Femur (tissue), 1 donor: ENCODE results near the gene MARK1.

Experiments
- DNase-seq: peaks from one replicate; pipeline ENCODE4 v3.0.0-alpha.2; 2017

MARK1 gene

GRCh38 chr1:220692436-220693228 lies 164.7 kb downstream of the MARK1 start:
- DNase-seq: no peak

DNA sequence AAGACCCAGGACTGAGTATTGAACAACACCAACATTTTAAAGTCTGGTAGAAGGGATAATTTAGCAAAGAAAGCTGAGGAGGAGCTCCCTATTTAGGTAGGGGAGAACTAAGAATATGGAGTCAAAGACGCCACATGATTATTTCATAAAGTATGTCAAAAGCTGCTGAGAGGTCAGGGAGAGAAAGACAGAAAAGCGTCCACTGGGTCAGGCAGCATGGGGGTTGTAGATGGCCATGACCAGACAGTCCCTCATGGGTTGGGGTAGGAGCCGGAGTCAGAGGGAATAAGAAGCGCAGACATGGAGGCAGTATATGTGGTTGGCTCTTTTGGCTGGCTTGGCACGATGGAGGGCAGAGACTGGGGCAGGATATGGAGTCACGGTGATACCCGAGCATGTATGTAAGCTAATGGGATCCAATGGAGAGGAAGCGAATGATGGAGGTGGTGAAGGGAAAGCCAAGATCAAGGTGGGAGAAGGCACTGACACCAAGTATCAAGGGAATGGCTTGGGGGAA lies 167.0 kb downstream of the MARK1 start:
- DNase-seq: no peak

- DNase-seq: no peak
Measured at GRCh38 chr1:220695426-220695825, 167.5 kb downstream of the MARK1 start.

- no peak for DNase-seq
Measured at GRCh38 chr1:220696226-220696862, 168.4 kb downstream of the MARK1 start.

DNA sequence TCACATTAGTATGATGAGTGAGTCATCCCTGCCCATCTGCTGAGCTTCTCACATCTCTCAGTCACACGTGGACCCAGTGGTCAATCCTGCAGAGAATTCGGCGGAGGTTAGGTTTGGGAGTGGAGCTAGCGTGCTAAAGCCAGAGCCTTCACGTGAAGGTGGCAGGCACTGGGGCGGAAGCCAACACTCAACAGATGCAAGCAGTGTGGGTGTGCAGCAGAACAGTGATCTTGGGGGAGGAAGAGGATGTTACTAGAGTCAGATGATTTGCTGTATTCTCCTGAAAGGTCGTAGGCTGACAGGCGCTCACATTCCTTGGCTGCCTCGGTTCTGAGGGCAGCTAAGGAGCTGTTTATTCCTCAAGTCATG lies 168.9 kb downstream of the MARK1 start:
- no peak for DNase-seq

- DNase-seq: no peak
Measured at GRCh38 chr1:220697326-220697725, 169.4 kb downstream of the MARK1 start.

DNA sequence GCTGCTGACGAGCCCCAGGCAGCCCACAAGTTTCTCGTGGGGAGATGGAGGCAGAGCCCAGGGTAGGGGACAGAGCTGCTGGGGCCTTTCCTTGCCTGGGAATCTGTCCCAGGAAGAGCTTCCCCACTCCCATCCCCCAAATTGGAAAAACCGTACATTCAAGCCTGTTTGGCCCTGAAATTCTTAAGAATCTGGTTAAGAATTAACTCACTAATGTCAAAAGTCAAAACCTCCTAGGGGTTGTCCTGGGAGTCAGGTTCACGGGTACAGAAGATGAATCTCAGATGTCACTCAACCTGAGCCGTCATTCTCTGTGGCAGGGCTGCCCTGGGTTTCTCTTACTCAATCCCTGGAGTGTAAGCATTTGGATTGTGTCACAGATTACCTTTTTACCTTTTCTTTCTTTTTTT lies 170.7 kb downstream of the MARK1 start:
- no peak for DNase-seq

GRCh38 chr1:220699044-220699443 lies 171.1 kb downstream of the MARK1 start:
- no peak for DNase-seq

DNA sequence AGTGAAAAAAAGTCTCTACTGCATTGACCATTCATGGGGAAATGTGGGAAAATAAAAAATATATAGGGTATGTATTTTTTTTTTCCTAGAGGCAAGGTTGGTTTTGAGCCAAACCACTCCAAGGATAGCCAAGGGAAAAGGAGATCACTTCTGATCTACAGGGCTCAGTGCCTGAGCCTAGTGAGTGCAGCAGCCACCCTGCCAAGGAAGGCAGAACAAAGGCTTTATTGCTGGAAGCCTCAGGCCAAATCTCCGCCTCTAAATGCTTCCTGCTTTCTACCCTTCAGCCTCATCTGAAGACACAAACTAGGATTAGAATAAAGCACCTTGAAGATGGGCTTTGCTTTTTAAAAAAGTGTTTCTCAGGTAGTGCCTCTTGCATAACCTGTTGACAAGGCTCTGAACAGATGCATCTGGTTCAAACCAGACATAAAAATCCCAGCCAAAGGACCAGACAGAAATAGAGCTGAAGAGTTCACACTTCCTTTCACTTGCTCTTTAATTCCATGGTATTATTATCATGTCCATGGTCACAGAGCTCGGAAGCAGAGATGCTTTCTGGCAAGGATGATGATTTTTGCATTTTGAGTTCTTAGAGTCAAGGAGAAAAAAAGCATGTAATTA lies 172.7 kb downstream of the MARK1 start:
- DNase-seq: peak; percentile 41

DNA sequence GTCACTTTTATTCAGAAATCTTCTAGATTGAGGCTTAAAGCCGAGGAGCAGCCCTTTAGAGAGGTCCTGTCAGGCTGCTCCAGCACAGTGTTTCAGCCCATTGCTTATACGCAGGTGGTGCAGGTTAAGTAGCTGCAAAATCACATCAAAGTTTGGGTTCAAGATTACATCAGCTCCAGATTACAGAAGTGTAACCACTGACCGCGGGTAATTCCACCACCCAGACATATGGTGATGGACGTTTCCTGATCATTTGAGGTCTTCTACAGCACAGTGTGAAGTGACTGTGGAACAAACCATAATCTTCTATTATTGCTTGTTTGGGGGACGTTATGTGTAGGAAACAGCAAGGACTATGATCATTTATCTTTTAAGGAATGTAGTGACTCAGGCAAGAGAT lies 174.0 kb downstream of the MARK1 start:
- DNase-seq: no peak

- no peak for DNase-seq
Measured at GRCh38 chr1:220702733-220703270, 174.9 kb downstream of the MARK1 start.

- no peak for DNase-seq
Measured at GRCh38 chr1:220703305-220703704, 175.4 kb downstream of the MARK1 start.

GRCh38 chr1:220705782-220706181 lies 177.8 kb downstream of the MARK1 start:
- no peak for DNase-seq

DNA sequence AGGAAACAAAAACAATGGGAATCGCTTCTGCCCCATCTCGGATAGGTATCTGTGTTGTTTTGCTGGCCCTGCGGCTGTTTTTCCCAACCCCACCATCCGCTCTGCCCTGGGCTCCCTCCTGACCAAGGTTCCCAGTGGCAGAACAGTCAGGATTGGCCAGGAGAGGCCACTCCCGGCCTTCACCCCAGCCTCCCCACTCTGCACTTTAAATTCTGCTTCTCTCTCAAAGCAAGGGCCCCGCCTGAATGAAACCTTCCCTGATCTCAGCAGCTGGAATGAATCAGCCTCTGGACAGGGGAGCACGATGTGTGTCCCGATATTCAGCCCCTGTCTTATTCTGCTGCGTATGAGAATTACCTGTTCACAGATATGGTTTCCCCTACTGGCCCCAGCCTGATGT lies 178.5 kb downstream of the MARK1 start:
- no peak for DNase-seq

GRCh38 chr1:220707160-220707559 lies 179.2 kb downstream of the MARK1 start:
- DNase-seq: no peak

GRCh38 chr1:220708244-220708643 lies 180.3 kb downstream of the MARK1 start:
- DNase-seq: no peak

GRCh38 chr1:220708936-220709801 lies 181.2 kb downstream of the MARK1 start:
- DNase-seq: no peak

GRCh38 chr1:220710333-220710732 lies 182.4 kb downstream of the MARK1 start:
- DNase-seq: no peak

- no peak for DNase-seq
Measured at GRCh38 chr1:220711056-220711809, 183.3 kb downstream of the MARK1 start.
